HG03097 (cell line): ENCODE results near the gene GDF7.

Experiments
- ATAC-seq: cut with Tn5 transposase; IDR thresholded peaks from one replicate; pipeline ENCODE4 v1.9.1; 2021; ENCODE audit not compliant: unreplicated experiment, low FRiP score

GDF7 gene

GRCh38 chr2:20728114-20728758 is 61.3 kb downstream of the GDF7 start:
- ATAC-seq: no peak
